Adipocyte (in vitro differentiated cells): Measurements from ENCODE around the gene NF1.

Source experiments
- DNase-seq: peaks from one replicate; pipeline ENCODE4 v3.0.0-alpha.2; 2015; ENCODE audit warnings: low read depth
- H3K27me3 ChIP-seq: replicated peaks from 2 replicates; pipeline ENCODE4 v1.7.0; 2013; ENCODE audit warnings: mild to moderate bottlenecking, low read length, moderate library complexity; ENCODE audit not compliant: control insufficient read depth, insufficient read depth
- H3K36me3 ChIP-seq: 2 replicates; pipeline ENCODE4 v1.7.0; 2013; ENCODE audit warnings: low read length, mild to moderate bottlenecking, moderate library complexity; ENCODE audit not compliant: control insufficient read depth, insufficient read depth, severe bottlenecking
- H3K4me1 ChIP-seq: 2 replicates; pipeline ENCODE4 v1.7.0; 2013; ENCODE audit warnings: mild to moderate bottlenecking, low read length, moderate library complexity; ENCODE audit not compliant: control insufficient read depth, insufficient read depth
- H3K4me3 ChIP-seq: 2 replicates; pipeline ENCODE4 v1.7.0; 2013; ENCODE audit warnings: mild to moderate bottlenecking, low read length, moderate library complexity
- H3K9ac ChIP-seq: 2 replicates; pipeline ENCODE4 v1.7.0; 2013; ENCODE audit warnings: mild to moderate bottlenecking, low read length, moderate library complexity
- H3K9me3 ChIP-seq: 2 replicates; pipeline ENCODE4 v1.7.0; 2013; ENCODE audit warnings: mild to moderate bottlenecking, low read length, moderate library complexity; ENCODE audit not compliant: control insufficient read depth

The NF1 gene

GRCh38 chr17:31236712-31237111 lies 141.9 kb downstream of the NF1 start:
- H3K9ac ChIP-seq: no peak overlapping the region
- peaks cover 80% of the 10 kb centered on the region for H3K36me3 ChIP-seq
- DNase-seq: no peak
- H3K4me1 ChIP-seq: no peaks in the 10 kb centered on the region
- H3K9me3 ChIP-seq: peaks cover 10% of the 10 kb centered on the region
- no peaks in the 10 kb centered on the region for H3K27me3 ChIP-seq
- no peak overlapping the region for H3K4me3 ChIP-seq

DNA sequence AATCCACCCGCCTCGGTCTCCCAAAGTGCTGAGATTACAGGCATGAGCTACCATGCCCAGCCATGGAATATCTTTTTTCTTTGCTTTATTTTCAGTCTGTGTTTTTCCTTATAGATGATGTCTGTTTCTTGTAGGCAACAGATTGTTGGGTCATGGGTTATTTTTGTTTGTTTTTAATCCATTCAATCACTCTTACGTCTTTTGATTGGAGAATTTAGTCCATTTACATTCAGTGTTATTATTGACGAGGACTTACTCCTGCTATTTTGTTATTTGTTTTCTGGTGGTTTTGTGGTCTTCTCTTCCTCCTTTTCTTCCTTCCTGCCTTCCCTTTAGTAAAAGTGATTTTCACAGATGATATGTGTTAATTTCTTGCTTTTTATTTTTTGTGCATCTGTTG lies 146.3 kb downstream of the NF1 start:
- no peak overlapping the region for H3K4me3 ChIP-seq
- no peak overlapping the region for H3K9ac ChIP-seq
- H3K36me3 ChIP-seq: peaks cover 77% of the 10 kb centered on the region
- H3K4me1 ChIP-seq: no peaks in the 10 kb centered on the region
- H3K9me3 ChIP-seq: peaks cover 10% of the 10 kb centered on the region
- DNase-seq: no peak
- H3K27me3 ChIP-seq: no peaks in the 10 kb centered on the region

DNA sequence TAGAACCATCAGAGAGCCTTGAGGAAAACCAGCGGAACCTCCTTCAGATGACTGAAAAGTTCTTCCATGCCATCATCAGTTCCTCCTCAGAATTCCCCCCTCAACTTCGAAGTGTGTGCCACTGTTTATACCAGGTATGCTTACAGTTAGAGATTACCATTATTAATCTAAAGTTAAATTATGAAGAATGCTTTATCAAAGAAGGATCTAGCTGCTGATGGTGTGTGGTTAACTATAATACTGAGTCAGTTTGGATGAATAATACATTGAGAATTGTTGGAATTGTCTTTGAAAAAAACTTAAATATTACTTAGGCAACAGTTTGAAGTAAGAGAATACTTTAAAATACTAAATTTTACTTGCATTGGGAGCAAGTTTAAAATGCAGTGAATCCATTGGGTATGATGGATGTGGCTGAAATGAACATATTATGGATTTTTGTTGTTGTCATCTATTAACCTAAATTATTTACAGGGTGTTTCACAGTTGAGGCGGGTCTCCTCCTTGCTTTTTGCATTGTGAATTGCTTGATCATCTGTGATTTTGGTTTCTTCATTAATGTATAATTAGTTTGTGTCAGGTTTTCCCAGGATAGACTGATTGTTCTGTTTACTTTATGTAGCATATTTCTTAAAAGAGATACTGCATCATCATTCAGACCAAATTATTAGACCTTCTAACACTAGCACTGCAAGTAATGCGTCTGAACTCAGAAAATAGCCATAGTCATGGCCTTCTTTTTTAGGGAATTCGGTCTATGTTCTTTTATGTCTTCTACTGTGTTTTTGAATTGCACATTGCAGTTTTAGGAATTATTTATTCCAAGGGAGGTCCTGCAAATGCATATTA lies 154.4 kb downstream of the NF1 start:
- H3K9me3 ChIP-seq: no peaks in the 10 kb centered on the region
- no peaks in the 10 kb centered on the region for H3K27me3 ChIP-seq
- H3K4me3 ChIP-seq: peak overlapping the region; percentile 16
- peak; percentile 75 for DNase-seq
- H3K4me1 ChIP-seq: peaks cover 48% of the 10 kb centered on the region
- H3K9ac ChIP-seq: no peak overlapping the region
- peaks cover 17% of the 10 kb centered on the region for H3K36me3 ChIP-seq

GRCh38 chr17:31249835-31250141 lies 155.0 kb downstream of the NF1 start:
- DNase-seq: no peak
- H3K4me3 ChIP-seq: no peak overlapping the region
- H3K27me3 ChIP-seq: no peaks in the 10 kb centered on the region
- H3K9me3 ChIP-seq: no peaks in the 10 kb centered on the region
- peaks cover 16% of the 10 kb centered on the region for H3K36me3 ChIP-seq
- H3K9ac ChIP-seq: peak overlapping the region; percentile 53
- peaks cover 48% of the 10 kb centered on the region for H3K4me1 ChIP-seq

- Histone ChIP-seq H3K4me1 (peaks cover 48% of the 10 kb centered on the region), H3K4me3 (no peak overlapping the region), H3K9ac (peak overlapping the region; percentile 53), H3K36me3 (peaks cover 12% of the 10 kb centered on the region), H3K27me3 (no peaks in the 10 kb centered on the region), H3K9me3 (no peaks in the 10 kb centered on the region)
- DNase-seq: no peak
These were observed 155.5 kb downstream of the NF1 start for GRCh38 chr17:31250229-31250628.

DNA sequence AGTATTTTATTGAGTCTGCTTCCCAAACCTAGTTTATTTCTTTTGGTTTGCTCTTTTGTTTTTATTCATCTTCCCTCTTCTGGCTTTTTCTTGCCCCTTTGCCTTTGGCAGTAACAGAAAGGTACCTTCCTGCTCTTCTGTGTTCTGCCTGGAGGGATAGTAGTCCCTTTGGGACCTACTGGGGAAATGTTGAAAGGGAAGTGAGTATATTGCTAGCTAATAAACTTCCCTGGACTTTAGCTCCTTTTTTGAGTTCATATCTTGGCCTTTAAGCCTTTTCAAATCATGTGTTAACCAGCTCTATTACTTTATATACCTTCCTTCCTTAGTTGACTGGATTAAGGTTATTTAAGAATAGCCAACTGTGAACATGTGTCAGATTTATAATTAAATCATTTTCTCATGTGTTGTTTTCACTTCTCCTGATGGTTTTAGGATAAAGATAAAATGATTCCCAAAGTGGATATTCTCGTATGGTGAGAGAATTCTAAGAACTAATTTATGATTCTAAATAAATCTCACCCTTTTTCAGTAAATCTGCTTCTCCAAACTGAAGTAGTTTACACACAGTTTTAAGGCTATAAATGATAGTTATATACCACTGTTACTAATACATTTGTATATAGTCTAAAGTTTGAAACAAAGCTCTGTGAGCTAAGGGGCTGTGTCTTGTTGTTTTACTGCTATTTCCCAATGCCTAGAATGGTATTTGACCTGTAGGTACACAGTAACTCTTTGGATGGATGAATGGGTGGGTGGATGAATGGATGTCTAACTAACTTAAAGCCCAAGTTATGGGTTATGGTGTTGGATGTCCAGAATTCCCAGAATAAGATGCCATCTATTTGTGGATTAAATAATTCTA lies 156.6 kb downstream of the NF1 start:
- Histone ChIP-seq H3K9me3 (no peaks in the 10 kb centered on the region), H3K4me1 (peaks cover 48% of the 10 kb centered on the region), H3K36me3 (peaks cover 4% of the 10 kb centered on the region), H3K9ac (peak overlapping the region; percentile 53), H3K27me3 (no peaks in the 10 kb centered on the region), H3K4me3 (peak overlapping the region; percentile 24)
- DNase-seq: peak; percentile 36

GRCh38 chr17:31251970-31252328 lies 157.2 kb downstream of the NF1 start:
- peaks cover 4% of the 10 kb centered on the region for H3K36me3 ChIP-seq
- H3K4me3 ChIP-seq: no peak overlapping the region
- no peaks in the 10 kb centered on the region for H3K27me3 ChIP-seq
- peaks cover 48% of the 10 kb centered on the region for H3K4me1 ChIP-seq
- DNase-seq: no peak
- no peak overlapping the region for H3K9ac ChIP-seq
- no peaks in the 10 kb centered on the region for H3K9me3 ChIP-seq

GRCh38 chr17:31252741-31253140 lies 158.0 kb downstream of the NF1 start:
- no peaks in the 10 kb centered on the region for H3K9me3 ChIP-seq
- H3K36me3 ChIP-seq: peaks cover 6% of the 10 kb centered on the region
- DNase-seq: no peak
- H3K9ac ChIP-seq: no peak overlapping the region
- H3K27me3 ChIP-seq: no peaks in the 10 kb centered on the region
- no peak overlapping the region for H3K4me3 ChIP-seq
- H3K4me1 ChIP-seq: peaks cover 48% of the 10 kb centered on the region

- peak; percentile 24 for DNase-seq
- peaks cover 7% of the 10 kb centered on the region for H3K36me3 ChIP-seq
- H3K4me3 ChIP-seq: no peak overlapping the region
- no peak overlapping the region for H3K9ac ChIP-seq
- H3K27me3 ChIP-seq: no peaks in the 10 kb centered on the region
- peaks cover 34% of the 10 kb centered on the region for H3K4me1 ChIP-seq
- no peaks in the 10 kb centered on the region for H3K9me3 ChIP-seq
These were observed 159.9 kb downstream of the NF1 start for GRCh38 chr17:31254654-31255053.

GRCh38 chr17:31256936-31257335 lies 162.2 kb downstream of the NF1 start:
- Histone ChIP-seq H3K4me3 (no peak overlapping the region), H3K27me3 (no peaks in the 10 kb centered on the region), H3K9me3 (no peaks in the 10 kb centered on the region), H3K9ac (no peak overlapping the region), H3K36me3 (peaks cover 24% of the 10 kb centered on the region), H3K4me1 (peaks cover 11% of the 10 kb centered on the region)
- DNase-seq: no peak

DNA sequence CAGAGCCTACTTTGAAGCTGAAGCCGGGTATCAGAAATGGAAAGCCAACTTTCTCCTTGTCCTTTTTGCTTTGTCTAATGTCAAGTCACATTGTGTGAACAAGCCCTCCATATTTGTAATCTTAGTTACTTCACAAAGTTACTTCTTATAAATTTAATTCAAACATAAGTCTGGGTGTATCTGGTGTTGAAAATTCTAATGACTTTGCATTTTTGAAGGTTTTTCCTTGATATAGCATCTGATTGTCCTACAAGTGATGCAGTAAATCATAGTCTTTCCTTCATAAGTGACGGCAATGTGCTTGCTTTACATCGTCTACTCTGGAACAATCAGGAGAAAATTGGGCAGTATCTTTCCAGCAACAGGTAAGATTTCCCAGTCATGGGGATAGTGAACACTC lies 165.4 kb downstream of the NF1 start:
- peaks cover 31% of the 10 kb centered on the region for H3K36me3 ChIP-seq
- no peak for DNase-seq
- H3K9ac ChIP-seq: no peak overlapping the region
- H3K4me1 ChIP-seq: no peaks in the 10 kb centered on the region
- H3K4me3 ChIP-seq: no peak overlapping the region
- no peaks in the 10 kb centered on the region for H3K27me3 ChIP-seq
- H3K9me3 ChIP-seq: no peaks in the 10 kb centered on the region
